ENCODE results near the gene BMF.

- TF ChIP-seq CTCF (IDR thresholded peaks at IDR 0.05) = no peak
- no peak for TF ChIP-seq POLR2A (IDR thresholded peaks at IDR 0.05)
These were observed 3.2 kb upstream of the BMF start for GRCh38 chr15:40111888-40112287.

Data from thyroid gland (tissue), 4 donors.